HEK293 (cell line): Measurements from ENCODE around the gene MEGF8.
A peak's percentile ranks its signal among the peaks of the same experiment; 100 is the strongest.

Experiments used
- CTCF ChIA-PET: fragments of 350-600 bp; formaldehyde crosslinking; extraction: SDS; loops from one replicate; lab custom pipeline; 2021; ENCODE audit warnings: antibody characterized with exemption; lab: Yijun Ruan, JAX
- POLR2A ChIA-PET: fragments of 300-600 bp; formaldehyde crosslinking; extraction: SDS; loops from one replicate; lab custom pipeline; 2020; ENCODE audit warnings: antibody characterized with exemption, inconsistent platforms; lab: Yijun Ruan, JAX
- H3K27ac ChIP-seq: fragments of 200-500 bp; sonication (Bioruptor generic); 2 replicates; pipeline ENCODE4 v1.5.1; 2014; ENCODE audit warnings: low read depth, low read length, control low read depth, inconsistent platforms; ENCODE audit errors: extremely low read depth
- H3K36me3 ChIP-seq, 2 experiments: fragments of 200-500 bp in 1 of 2; sonication (Bioruptor generic) in 1 of 2; 1 replicate in 1 of 2; 2 replicates in 1 of 2; pipeline ENCODE4 v1.5.1; 2014 to 2017; ENCODE audit warnings: inconsistent platforms in 2 of 2, low read length in 2 of 2; ENCODE audit not compliant: control insufficient read depth in 2 of 2, insufficient read depth in 1 of 2
- H3K4me1 ChIP-seq: fragments of 200-500 bp; sonication (Bioruptor generic); 2 replicates; pipeline ENCODE4 v1.5.1; 2014; ENCODE audit warnings: mild to moderate bottlenecking, low read length, inconsistent platforms; ENCODE audit not compliant: control insufficient read depth, insufficient read depth
- H3K4me3 ChIP-seq: 2 replicates; pipeline ENCODE4 v1.5.1; 2011; ENCODE audit warnings: low read depth, mild to moderate bottlenecking, control low read depth, low read length, moderate library complexity
- H3K9me3 ChIP-seq: fragments of 200-500 bp; sonication (Bioruptor generic); 2 replicates; pipeline ENCODE4 v1.5.1; 2014; ENCODE audit warnings: low read depth, low read length, inconsistent platforms; ENCODE audit not compliant: control insufficient read depth, insufficient read depth
- YY1 ChIP-seq: fragments of 450-650 bp; formaldehyde crosslinking; IDR thresholded peaks from 2 replicates; pipeline ENCODE4 v1.5.1; 2018; ENCODE audit warnings: missing biosample characterization, missing genetic modification characterization
- ZFP69B ChIP-seq: fragments of 450-650 bp; formaldehyde crosslinking; IDR thresholded peaks from 2 replicates; pipeline ENCODE4 v1.5.1; 2016; ENCODE audit warnings: missing biosample characterization, missing genetic modification characterization
- ZNF169 ChIP-seq: fragments of 450-650 bp; formaldehyde crosslinking; IDR thresholded peaks from 2 replicates; pipeline ENCODE4 v1.5.1; 2016; ENCODE audit warnings: missing biosample characterization, missing genetic modification characterization
- ZNF433 ChIP-seq: fragments of 450-650 bp; formaldehyde crosslinking; IDR thresholded peaks from 2 replicates; pipeline ENCODE4 v1.5.1; 2016; ENCODE audit warnings: missing biosample characterization, missing genetic modification characterization, low read depth
- ZNF514 ChIP-seq: fragments of 450-650 bp; formaldehyde crosslinking; IDR thresholded peaks from 2 replicates; pipeline ENCODE4 v1.5.1; 2016; ENCODE audit warnings: missing biosample characterization, missing genetic modification characterization
- ZNF549 ChIP-seq: fragments of 450-650 bp; IDR thresholded peaks from 2 replicates; pipeline ENCODE4 v1.5.1; 2018; ENCODE audit warnings: missing biosample characterization, missing genetic modification characterization, mild to moderate bottlenecking, inconsistent platforms, moderate library complexity
- ZNF555 ChIP-seq: fragments of 450-650 bp; formaldehyde crosslinking; conservative IDR thresholded peaks from 2 replicates; pipeline ENCODE4 v1.5.1; 2017; ENCODE audit warnings: missing biosample characterization, mild to moderate bottlenecking, missing genetic modification characterization, inconsistent platforms
- TF ChIP-seq, protein P1 (sequence below): fragments of 450-650 bp; formaldehyde crosslinking; IDR thresholded peaks from 2 replicates; pipeline ENCODE4 v1.5.1; 2016; ENCODE audit warnings: missing biosample characterization, missing genetic modification characterization
- TF ChIP-seq, protein P2 (sequence below): fragments of 450-650 bp; formaldehyde crosslinking; IDR thresholded peaks from 2 replicates; pipeline ENCODE4 v1.5.1; 2016; ENCODE audit warnings: missing biosample characterization, missing genetic modification characterization
- TF ChIP-seq, protein P3 (sequence below): fragments of 450-650 bp; formaldehyde crosslinking; IDR thresholded peaks from 2 replicates; pipeline ENCODE4 v1.5.1; 2017; ENCODE audit warnings: missing biosample characterization, missing genetic modification characterization

MEGF8 gene

GRCh38 chr19:42378225-42379215 lies 53.1 kb downstream of the MEGF8 start:
- H3K36me3 ChIP-seq: peaks cover 10 to 28% of the 10 kb centered on the region in 2 experiments; a peak in 2 of 3 replicates
- H3K4me1 ChIP-seq: no peaks in the 10 kb centered on the region
- ChIA-PET CTCF (interaction anchor here (0.6 to 1.9 kb wide), 6 partner anchors 8 to 270 kb away, joined by 3 to 10 read pairs (median 5); no protein-coding TSS in a partner anchor), POLR2A (interaction anchor here (0.5 to 6.9 kb wide), 6 partner anchors 18 to 135 kb away, joined by 3 to 41 read pairs (median 4); no protein-coding TSS in a partner anchor)
- TF ChIP-seq ZFP69B (tag by site-specific recombination) (0 out of 2 replicates have a peak, but pooled peaks have one; percentile 17), ZNF549 (tag by site-specific recombination) (no peak)
- TF ChIP-seq, protein P1, sequence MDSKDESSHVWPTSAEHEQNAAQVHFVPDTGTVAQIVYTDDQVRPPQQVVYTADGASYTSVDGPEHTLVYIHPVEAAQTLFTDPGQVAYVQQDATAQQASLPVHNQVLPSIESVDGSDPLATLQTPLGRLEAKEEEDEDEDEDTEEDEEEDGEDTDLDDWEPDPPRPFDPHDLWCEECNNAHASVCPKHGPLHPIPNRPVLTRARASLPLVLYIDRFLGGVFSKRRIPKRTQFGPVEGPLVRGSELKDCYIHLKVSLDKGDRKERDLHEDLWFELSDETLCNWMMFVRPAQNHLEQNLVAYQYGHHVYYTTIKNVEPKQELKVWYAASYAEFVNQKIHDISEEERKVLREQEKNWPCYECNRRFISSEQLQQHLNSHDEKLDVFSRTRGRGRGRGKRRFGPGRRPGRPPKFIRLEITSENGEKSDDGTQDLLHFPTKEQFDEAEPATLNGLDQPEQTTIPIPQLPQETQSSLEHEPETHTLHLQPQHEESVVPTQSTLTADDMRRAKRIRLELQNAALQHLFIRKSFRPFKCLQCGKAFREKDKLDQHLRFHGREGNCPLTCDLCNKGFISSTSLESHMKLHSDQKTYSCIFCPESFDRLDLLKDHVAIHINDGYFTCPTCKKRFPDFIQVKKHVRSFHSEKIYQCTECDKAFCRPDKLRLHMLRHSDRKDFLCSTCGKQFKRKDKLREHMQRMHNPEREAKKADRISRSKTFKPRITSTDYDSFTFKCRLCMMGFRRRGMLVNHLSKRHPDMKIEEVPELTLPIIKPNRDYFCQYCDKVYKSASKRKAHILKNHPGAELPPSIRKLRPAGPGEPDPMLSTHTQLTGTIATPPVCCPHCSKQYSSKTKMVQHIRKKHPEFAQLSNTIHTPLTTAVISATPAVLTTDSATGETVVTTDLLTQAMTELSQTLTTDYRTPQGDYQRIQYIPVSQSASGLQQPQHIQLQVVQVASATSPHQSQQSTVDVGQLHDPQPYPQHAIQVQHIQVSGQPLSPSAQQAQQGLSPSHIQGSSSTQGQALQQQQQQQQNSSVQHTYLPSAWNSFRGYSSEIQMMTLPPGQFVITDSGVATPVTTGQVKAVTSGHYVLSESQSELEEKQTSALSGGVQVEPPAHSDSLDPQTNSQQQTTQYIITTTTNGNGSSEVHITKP (tag by site-specific recombination): peak; percentile 64
- TF ChIP-seq, protein P2, sequence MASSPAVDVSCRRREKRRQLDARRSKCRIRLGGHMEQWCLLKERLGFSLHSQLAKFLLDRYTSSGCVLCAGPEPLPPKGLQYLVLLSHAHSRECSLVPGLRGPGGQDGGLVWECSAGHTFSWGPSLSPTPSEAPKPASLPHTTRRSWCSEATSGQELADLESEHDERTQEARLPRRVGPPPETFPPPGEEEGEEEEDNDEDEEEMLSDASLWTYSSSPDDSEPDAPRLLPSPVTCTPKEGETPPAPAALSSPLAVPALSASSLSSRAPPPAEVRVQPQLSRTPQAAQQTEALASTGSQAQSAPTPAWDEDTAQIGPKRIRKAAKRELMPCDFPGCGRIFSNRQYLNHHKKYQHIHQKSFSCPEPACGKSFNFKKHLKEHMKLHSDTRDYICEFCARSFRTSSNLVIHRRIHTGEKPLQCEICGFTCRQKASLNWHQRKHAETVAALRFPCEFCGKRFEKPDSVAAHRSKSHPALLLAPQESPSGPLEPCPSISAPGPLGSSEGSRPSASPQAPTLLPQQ (tag by site-specific recombination): peak; percentile 78
- no peak overlapping the region for H3K4me3 ChIP-seq
- no peak overlapping the region for H3K27ac ChIP-seq
- H3K9me3 ChIP-seq: no peaks in the 10 kb centered on the region

DNA sequence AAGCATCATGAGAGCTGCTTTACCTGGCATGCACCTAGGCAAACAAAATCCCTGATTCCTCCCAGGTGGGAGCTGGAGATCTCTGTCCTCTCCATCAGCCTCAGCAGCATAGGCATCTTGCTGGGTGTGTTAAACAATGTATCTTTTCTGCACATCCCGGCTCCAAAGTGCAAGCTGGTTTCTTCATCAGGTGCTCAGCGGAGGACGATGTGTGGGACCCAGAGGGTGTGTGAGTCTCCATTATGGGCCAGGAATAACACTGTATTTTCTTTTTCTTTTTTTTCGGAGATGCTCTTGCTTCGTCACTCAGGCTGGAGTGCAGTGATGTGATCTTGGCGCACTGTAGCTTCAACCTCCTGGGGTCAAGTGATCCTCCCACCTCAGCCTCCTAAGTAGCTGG lies 54.7 kb downstream of the MEGF8 start:
- Histone ChIP-seq H3K27ac (no peak overlapping the region), H3K36me3 (peaks cover 3 to 15% of the 10 kb centered on the region in 2 experiments; a peak in 2 of 3 replicates), H3K9me3 (no peaks in the 10 kb centered on the region)
- POLR2A ChIA-PET: interaction anchor here (0.7 to 6.9 kb wide), 4 partner anchors 16 to 304 kb away, joined by 3 to 41 read pairs (median 7); partner anchors contain the start of gene ZNF574
- CTCF ChIA-PET: interaction anchor here (0.6 to 1.9 kb wide), 11 partner anchors 16 to 354 kb away, joined by 3 to 10 read pairs (median 3); no protein-coding TSS in a partner anchor
- TF ChIP-seq, protein P3, sequence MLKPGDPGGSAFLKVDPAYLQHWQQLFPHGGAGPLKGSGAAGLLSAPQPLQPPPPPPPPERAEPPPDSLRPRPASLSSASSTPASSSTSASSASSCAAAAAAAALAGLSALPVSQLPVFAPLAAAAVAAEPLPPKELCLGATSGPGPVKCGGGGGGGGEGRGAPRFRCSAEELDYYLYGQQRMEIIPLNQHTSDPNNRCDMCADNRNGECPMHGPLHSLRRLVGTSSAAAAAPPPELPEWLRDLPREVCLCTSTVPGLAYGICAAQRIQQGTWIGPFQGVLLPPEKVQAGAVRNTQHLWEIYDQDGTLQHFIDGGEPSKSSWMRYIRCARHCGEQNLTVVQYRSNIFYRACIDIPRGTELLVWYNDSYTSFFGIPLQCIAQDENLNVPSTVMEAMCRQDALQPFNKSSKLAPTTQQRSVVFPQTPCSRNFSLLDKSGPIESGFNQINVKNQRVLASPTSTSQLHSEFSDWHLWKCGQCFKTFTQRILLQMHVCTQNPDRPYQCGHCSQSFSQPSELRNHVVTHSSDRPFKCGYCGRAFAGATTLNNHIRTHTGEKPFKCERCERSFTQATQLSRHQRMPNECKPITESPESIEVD (tag by site-specific recombination): no peak
- TF ChIP-seq YY1: no peak
- no peak for TF ChIP-seq ZNF514 (tag by site-specific recombination)
- TF ChIP-seq ZNF433 (tag by site-specific recombination): no peak
- no peak for TF ChIP-seq ZNF169 (tag by site-specific recombination)
- no peak for TF ChIP-seq ZNF555 (tag by site-specific recombination)
- TF ChIP-seq, all 188 proteins: peak for 0
- H3K4me3 ChIP-seq: no peak overlapping the region
- no peaks in the 10 kb centered on the region for H3K4me1 ChIP-seq
